ENCODE measurements around the gene TP53INP2.

GRCh38 chr20:34703424-34704176 lies 544 bp upstream of the TP53INP2 start:
- TF ChIP-seq POLR2AphosphoS5 (IDR thresholded peaks at IDR 0.05; ENCODE audit: low read depth, low read length) (peak; percentile 24; the same call in 1 of the 2 replicates), EZH2 (IDR thresholded peaks at IDR 0.05) (no peak), RAD21 (IDR thresholded peaks at IDR 0.05; ENCODE audit: low read depth) (no peak), POLR2A (IDR thresholded peaks at IDR 0.05; ENCODE audit: borderline replicate concordance, extremely low read depth, insufficient read depth, insufficient read length) (no peak), CTCF (IDR thresholded peaks at IDR 0.05 in 2 of 3, conservative IDR thresholded peaks at IDR 0.05 in 1 of 3; ENCODE audit: borderline replicate concordance in 1 of 3, insufficient read depth in 1 of 3, low read depth in 2 of 3, low read length in 2 of 3) (no peak), ZFX (IDR thresholded peaks at IDR 0.05) (no peak)

All from HCT116 (cell line).